WERI-Rb-1 (cell line): Measurements from ENCODE around the gene MADD.
A peak's percentile ranks its signal among the peaks of the same experiment; 100 is the strongest.

Experiments
- DNase-seq: peaks from one replicate; pipeline ENCODE4 v3.0.0-alpha.2; 2020
- H3K27ac ChIP-seq: fragments of 250-450 bp; sonication (Bioruptor Pico); 2 replicates; pipeline ENCODE4 v1.5.1; 2020; ENCODE audit warnings: mild to moderate bottlenecking, moderate library complexity
- H3K27me3 ChIP-seq: fragments of 250-450 bp; sonication (Bioruptor Pico); 2 replicates; pipeline ENCODE4 v1.5.1; 2021; ENCODE audit warnings: mild to moderate bottlenecking, low read depth, moderate library complexity; ENCODE audit not compliant: insufficient read depth, severe bottlenecking
- H3K36me3 ChIP-seq: fragments of 250-450 bp; sonication (Bioruptor Pico); 2 replicates; pipeline ENCODE4 v1.5.1; 2020; ENCODE audit warnings: mild to moderate bottlenecking, moderate library complexity
- H3K4me3 ChIP-seq: 2 replicates; pipeline ENCODE4 v1.5.1; 2011; ENCODE audit warnings: low read depth, mild to moderate bottlenecking, control low read depth, low read length
- H3K9me3 ChIP-seq: fragments of 250-450 bp; sonication (Bioruptor Pico); 2 replicates; pipeline ENCODE4 v1.5.1; 2021; ENCODE audit warnings: mild to moderate bottlenecking, moderate library complexity; ENCODE audit not compliant: severe bottlenecking
- CTCF ChIP-seq: IDR thresholded peaks from 2 replicates; pipeline ENCODE4 v1.5.1; 2011; ENCODE audit warnings: low read depth, mild to moderate bottlenecking, control low read depth, inconsistent platforms, low read length

Gene MADD

GRCh38 chr11:47271961-47272661, 2.2 kb downstream of the MADD start:
- H3K27me3 ChIP-seq, result no peaks in the 10 kb centered on the region
- peak overlapping the region; percentile 58 for H3K27ac ChIP-seq
- peaks cover 34% of the 10 kb centered on the region for H3K36me3 ChIP-seq
- DNase-seq, result peak; percentile 86
- no peak for TF ChIP-seq CTCF
- no peaks in the 10 kb centered on the region for H3K9me3 ChIP-seq
- peak overlapping the region; percentile 75 for H3K4me3 ChIP-seq

- H3K36me3 ChIP-seq, result peaks cover 40% of the 10 kb centered on the region
- H3K27ac ChIP-seq, result peak overlapping the region; percentile 58
- H3K4me3 ChIP-seq, result peak overlapping the region; percentile 34; the same call in 1 of the 2 replicates
- H3K27me3 ChIP-seq, result no peaks in the 10 kb centered on the region
- DNase-seq, result no peak
- no peaks in the 10 kb centered on the region for H3K9me3 ChIP-seq
- no peak for TF ChIP-seq CTCF
Observed at GRCh38 chr11:47272706-47273105, 2.8 kb downstream of the MADD start.

GRCh38 chr11:47274495-47275235, 4.7 kb downstream of the MADD start:
- no peaks in the 10 kb centered on the region for H3K9me3 ChIP-seq
- DNase-seq, result no peak
- peaks cover 59% of the 10 kb centered on the region for H3K36me3 ChIP-seq
- no peaks in the 10 kb centered on the region for H3K27me3 ChIP-seq
- H3K27ac ChIP-seq, result no peak overlapping the region
- TF ChIP-seq CTCF, result no peak
- H3K4me3 ChIP-seq, result no peak overlapping the region

- Histone ChIP-seq H3K36me3 (peaks cover 80% of the 10 kb centered on the region), H3K4me3 (no peak overlapping the region), H3K9me3 (no peaks in the 10 kb centered on the region), H3K27me3 (no peaks in the 10 kb centered on the region), H3K27ac (no peak overlapping the region)
- DNase-seq, result no peak
- TF ChIP-seq CTCF, result no peak
Observed at GRCh38 chr11:47276923-47277322, 7.0 kb downstream of the MADD start.

- H3K27me3 ChIP-seq, result no peaks in the 10 kb centered on the region
- no peak for DNase-seq
- no peaks in the 10 kb centered on the region for H3K9me3 ChIP-seq
- no peak overlapping the region for H3K4me3 ChIP-seq
- no peak overlapping the region for H3K27ac ChIP-seq
- H3K36me3 ChIP-seq, result peaks cover 91% of the 10 kb centered on the region
- TF ChIP-seq CTCF, result no peak
Observed at GRCh38 chr11:47278058-47278457, 8.1 kb downstream of the MADD start.

GRCh38 chr11:47278769-47279168, 8.8 kb downstream of the MADD start:
- Histone ChIP-seq H3K4me3 (no peak overlapping the region), H3K27me3 (no peaks in the 10 kb centered on the region), H3K9me3 (no peaks in the 10 kb centered on the region), H3K36me3 (peaks cover 98% of the 10 kb centered on the region), H3K27ac (no peak overlapping the region)
- TF ChIP-seq CTCF, result no peak
- no peak for DNase-seq
